Stimulated activated CD8-positive, alpha-beta memory T cell treated with anti-CD3 and anti-CD28 coated beads, Interleukin-7, amount 100 ng/mL, for 24 hours (primary cell): ENCODE data around the gene LUC7L3.
A peak's percentile ranks its signal among the peaks of the same experiment; 100 is the strongest.
"Not testable (repeated sequence)": the region's sequence is repeated elsewhere in the genome, so short reads cannot be mapped to it uniquely, and the experiment has no call there.

Experiments
- DNase-seq: peaks from one replicate; pipeline ENCODE4 v3.0.0-alpha.2; 2020; ENCODE audit warnings: low read depth

Gene LUC7L3, protein sequence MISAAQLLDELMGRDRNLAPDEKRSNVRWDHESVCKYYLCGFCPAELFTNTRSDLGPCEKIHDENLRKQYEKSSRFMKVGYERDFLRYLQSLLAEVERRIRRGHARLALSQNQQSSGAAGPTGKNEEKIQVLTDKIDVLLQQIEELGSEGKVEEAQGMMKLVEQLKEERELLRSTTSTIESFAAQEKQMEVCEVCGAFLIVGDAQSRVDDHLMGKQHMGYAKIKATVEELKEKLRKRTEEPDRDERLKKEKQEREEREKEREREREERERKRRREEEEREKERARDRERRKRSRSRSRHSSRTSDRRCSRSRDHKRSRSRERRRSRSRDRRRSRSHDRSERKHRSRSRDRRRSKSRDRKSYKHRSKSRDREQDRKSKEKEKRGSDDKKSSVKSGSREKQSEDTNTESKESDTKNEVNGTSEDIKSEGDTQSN

DNA sequence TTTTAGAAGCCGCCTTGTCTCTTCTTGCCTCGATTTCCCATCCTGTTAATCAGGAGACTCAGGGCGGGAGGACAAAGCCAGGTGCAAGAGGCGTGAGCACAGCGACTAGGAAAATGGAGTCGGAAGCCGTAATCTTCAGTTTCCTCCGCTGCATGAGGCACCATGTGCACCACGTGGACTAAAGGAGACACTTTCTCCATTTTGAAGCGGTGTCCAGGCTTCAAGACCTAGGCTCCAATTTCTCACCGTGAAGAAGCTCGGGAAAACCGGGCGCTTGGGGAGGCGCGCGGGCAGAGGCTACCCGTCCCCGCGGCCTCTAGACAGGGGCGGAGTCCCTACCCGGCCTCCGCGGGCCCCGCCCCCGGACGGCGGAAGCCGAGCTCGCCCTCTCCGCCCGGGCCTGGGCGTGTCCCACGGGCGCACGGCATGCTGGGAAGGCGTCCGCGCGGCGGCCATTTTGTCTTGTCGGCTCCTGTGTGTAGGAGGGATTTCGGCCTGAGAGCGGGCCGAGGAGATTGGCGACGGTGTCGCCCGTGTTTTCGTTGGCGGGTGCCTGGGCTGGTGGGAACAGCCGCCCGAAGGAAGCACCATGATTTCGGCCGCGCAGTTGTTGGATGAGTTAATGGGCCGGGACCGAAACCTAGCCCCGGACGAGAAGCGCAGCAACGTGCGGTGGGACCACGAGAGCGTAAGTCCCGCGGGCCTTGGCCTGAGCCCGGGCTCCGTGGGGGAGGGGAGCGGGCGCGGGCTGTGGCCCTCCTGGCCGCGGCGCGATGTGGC lies at the start of gene LUC7L3:
Gene LUC7L3 (plus strand): TSS at position 460 of the 780 bp plus-strand sequence. CDS start 130 bp downstream, at position 590.
- DNase-seq, result peak; percentile 79

DNA sequence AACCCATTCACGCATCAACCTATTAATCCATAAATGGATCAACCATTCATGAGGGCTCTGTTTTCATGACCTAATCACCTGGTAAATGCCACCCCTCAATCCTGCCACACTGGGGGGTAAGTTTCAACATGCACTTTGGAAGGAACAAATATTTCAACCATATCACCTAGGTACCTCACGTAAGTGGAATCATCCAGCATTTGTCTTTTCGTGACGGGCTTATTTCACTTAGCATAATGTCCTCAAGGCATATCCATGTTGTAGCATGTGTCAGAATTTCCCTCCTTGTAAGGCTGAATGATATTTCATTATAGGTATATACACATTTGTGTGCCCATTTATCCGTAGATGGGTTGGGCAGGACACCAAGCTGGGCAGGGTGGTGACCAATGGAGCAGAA lies 47.3 kb upstream of the LUC7L3 start:
- DNase-seq, result no peak

- DNase-seq, result no peak
These were observed 46.4 kb upstream of the LUC7L3 start for GRCh38 chr17:50672831-50673551.

DNA sequence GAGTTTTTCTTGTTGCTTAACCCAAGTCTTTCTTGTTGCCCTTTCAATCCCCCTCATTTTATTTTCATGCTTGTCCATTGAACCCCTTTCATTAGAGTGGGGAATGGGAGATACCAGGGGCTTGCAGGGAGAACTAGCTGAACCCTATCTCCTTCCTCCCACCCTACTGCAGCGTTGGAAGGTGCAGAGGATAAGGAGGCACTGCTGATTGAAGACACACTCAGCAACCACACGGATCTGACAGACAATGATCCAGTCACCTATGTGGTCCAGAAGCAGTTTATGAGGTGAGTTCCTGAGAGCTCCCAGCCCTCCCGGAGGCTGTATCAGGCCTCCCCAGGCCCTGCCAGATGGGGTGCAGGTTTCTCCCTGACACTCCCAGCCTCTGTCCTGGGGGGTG lies 44.2 kb upstream of the LUC7L3 start:
- no peak for DNase-seq

DNA sequence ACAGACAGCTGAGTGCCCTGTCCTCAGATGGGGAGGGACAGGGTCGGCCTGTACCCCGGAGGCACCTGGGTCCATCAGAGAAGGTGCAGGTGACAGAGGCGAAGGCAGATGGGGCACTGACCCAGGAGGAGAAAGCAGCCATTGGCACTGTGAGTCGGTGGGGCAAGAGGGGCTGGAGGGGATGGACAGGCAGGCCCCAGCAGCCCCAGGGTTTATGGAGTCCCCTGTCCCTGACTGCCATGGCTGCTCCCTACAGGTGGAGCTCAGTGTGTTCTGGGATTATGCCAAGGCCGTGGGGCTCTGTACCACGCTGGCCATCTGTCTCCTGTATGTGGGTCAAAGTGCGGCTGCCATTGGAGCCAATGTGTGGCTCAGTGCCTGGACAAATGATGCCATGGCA lies 43.8 kb upstream of the LUC7L3 start:
- no peak for DNase-seq

DNA sequence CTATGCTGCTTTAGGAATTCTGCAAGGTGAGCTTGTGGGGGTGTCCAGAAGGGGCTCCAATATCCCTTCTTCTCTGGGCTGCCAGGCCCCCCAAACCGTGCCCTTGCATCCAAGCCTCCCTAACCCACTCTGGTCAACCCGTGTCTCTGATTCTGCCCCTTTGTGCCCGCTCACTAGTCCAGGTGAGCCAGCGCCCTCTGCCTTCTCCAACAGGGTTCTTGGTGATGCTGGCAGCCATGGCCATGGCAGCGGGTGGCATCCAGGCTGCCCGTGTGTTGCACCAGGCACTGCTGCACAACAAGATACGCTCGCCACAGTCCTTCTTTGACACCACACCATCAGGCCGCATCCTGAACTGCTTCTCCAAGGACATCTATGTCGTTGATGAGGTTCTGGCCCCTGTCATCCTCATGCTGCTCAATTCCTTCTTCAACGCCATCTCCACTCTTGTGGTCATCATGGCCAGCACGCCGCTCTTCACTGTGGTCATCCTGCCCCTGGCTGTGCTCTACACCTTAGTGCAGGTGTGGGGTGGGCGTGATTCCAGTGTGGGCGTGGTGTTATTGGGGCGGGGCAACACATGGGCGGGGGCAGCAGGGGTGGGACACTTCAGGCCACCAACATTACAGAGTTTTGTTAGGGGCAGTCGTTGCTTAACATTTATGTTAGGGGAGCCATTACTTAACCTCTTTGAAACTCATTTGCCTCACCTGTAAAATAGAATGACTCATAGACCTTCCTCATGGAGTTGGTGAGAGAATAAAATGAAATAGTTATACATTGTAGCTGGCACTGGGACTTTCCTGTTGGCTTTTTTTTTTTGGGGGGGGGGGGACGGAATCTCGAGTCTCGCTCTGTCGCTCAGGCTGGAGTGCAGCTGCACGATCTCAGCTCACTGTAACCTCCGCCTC lies 43.1 kb upstream of the LUC7L3 start:
- no peak for DNase-seq

- DNase-seq, result no peak
These were observed 41.5 kb upstream of the LUC7L3 start for GRCh38 chr17:50677851-50678375.

DNA sequence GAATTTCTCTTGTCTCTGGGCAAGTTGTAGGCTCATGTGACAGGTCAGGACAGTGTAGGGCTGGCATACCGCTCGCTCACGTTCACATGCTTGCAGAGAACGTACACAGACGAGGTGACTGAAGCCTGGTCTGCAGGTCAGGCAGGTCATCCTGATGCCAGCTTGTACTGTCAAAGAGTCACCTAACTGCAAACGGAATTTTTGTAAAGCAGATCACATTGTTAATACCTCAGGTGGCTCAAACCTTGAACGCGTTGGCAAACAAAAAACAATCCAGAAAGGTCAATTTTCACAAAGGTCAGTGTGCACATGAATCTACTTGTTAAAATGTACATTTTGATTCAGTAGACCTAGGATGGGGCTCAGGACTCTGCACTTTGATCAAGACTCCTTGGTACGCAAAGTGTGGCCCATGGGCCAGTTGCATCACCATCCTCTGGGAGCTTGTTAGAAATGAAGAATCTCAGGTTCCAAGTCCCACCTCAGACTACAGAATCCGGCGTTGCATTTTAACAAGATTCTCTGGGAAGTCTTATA lies 40.3 kb upstream of the LUC7L3 start:
- DNase-seq, result no peak

DNA sequence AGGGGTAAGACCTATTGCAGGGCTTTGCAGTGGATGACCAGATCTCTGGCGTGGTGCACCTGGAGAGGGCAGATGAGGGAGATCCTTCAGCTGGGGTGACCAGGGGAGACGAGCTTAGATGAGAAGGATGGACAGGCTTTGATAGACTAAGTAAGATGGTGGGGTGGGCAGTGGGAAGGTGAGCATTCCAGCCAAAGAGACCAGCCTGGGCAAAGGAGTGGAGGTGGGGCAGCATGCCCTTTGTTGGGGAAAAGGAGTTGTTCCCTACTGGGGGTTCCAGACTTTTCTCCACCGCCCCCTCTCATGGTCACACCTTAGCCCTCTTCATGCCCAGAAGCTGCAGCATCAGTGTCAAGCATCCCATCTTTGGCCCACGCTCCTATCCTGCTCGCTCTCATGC lies 39.3 kb upstream of the LUC7L3 start:
- no peak for DNase-seq

DNA sequence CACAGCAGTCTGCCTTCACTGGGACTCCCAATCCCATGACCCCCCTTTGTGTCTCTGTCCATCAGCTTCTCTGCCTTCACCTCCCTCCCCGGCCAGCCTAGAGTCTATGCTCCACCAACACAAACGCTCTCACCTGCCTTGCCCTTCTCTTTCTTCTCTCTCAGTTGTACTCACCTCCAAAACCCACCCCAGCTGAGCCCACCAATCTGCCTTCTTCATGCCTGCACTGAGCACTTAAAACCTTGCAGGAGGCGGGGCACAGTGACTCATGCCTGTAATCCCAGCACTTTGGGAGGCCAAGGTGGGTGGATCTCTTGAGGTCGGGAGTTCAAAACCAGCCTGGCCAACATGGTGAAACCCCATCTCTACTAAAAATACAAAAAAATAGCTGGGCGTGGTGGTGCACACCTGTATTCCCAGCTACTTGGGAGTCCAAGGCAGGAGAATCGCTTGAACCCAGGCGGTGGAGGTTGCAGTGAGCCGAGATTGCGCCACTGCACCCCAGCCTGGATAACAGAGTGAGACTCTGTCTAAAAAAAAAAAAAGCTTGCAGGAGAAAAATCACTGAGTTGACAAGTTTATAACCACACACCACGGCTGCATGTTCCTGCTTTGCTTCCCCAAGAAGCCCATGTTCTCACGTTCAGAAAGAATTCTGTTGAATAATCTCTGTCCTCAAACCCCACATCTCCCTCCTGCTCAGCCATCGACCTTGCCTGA lies 38.7 kb upstream of the LUC7L3 start:
- not testable (repeated sequence) for DNase-seq

DNA sequence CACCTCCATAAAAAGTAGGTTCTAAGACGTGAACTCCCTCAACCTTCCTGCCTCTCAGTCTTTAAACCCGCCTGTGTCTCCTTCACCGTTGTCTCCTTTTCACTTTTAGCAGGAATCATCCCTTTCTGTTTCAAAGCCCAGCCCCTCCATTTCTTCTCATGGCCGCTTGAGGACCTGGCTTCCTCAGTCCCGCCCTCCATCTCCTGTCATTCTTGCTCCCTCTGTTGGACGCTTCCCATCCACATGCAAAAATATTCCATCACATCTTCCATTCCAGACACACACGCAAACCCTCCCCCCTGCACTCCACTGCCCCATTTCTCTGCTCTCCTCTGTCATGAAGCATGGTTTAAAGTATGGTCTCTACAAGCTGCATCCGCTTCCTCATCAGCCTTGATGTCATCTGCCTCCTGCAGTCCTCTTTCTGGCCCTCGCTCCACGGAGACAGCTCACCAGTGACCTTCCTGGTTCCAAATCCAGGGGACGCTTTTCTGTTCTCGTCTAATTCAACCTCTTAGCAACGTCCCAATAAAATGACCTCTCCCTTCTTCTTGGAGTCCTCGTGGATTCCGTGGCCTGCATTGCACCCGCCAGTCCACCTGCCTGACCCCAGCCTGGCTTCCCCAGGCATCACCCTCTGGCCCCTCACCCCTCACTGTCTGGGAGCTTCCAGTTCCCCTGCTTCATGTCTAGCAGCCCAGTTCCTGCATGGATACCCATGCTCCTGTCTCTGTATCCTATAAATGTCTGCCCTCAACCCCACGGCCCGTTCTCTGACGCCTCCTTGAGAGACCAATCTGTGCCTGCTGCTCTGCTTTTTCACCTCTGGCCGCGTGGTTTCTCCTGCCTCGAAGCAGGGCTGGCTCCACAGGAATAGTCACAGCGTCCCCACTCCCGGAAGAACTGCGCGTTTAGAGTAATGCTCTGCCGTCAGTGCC lies 37.9 kb upstream of the LUC7L3 start:
- DNase-seq, result no peak

DNA sequence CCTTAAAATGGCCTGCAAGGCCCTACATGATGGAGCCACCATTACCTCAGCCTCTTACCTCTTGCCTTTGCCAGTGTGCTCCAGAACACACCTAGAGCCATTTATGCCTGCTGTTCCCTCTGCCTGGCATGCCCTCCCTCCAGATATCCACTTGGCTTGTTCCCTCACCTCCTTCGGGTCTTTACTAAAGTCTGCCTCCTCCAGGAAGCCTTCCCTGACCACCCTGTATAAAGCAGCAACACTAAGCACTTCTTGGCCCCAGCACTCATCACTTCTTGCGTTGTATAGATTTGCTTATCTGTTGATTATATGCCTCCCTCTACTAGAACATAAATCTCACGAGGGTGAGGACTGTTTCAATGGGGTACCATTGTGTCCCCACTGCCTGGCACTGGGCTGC lies 37.0 kb upstream of the LUC7L3 start:
- DNase-seq, result no peak

- DNase-seq, result no peak
These were observed 36.5 kb upstream of the LUC7L3 start for GRCh38 chr17:50682938-50683337.

DNA sequence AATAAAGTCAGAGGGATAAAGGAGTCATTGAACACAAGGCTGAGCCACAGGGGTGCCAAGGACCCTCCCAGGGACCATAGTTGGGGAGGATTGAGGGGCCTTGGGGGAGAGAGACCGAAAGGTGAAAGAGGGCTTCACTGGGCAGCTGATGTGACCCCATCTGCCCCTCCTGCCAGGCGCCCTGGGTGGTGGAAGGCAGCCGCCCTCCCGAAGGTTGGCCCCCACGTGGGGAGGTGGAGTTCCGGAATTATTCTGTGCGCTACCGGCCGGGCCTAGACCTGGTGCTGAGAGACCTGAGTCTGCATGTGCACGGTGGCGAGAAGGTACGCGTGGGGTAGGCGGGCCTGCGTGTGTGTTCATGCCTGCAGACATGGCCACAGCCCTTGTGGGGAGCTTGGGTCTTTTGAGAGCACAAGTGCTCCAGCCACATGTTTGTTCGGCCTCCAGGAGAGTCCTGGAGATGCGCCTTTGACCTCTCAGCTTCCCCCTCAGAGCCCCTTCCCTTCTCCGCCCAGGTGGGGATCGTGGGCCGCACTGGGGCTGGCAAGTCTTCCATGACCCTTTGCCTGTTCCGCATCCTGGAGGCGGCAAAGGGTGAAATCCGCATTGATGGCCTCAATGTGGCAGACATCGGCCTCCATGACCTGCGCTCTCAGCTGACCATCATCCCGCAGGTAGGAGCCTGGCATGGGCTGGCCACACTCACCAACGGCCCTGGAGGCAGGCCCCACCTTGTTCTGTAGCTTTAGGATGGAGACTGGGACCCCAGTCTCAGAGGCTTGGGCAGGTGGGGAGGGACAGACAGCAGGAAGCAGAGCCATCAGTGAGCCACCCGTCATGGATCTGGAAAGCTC lies 35.7 kb upstream of the LUC7L3 start:
- no peak for DNase-seq

DNA sequence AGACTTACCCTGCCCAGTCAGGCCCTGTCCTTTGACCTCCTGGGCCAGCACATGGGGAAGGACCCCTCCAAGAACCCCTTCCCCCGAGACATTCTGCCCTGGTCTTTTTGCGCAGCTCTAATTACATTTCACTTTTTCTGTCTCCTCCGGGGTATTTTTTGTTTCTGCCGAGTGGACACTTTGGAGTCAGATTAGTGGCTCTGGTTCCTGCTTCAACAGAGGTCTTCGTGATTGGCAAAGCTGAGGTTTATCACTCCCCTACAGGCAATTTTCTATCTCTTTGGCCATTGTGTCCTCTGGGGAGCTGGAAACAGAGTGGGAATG lies 35.2 kb upstream of the LUC7L3 start:
- DNase-seq, result no peak

DNA sequence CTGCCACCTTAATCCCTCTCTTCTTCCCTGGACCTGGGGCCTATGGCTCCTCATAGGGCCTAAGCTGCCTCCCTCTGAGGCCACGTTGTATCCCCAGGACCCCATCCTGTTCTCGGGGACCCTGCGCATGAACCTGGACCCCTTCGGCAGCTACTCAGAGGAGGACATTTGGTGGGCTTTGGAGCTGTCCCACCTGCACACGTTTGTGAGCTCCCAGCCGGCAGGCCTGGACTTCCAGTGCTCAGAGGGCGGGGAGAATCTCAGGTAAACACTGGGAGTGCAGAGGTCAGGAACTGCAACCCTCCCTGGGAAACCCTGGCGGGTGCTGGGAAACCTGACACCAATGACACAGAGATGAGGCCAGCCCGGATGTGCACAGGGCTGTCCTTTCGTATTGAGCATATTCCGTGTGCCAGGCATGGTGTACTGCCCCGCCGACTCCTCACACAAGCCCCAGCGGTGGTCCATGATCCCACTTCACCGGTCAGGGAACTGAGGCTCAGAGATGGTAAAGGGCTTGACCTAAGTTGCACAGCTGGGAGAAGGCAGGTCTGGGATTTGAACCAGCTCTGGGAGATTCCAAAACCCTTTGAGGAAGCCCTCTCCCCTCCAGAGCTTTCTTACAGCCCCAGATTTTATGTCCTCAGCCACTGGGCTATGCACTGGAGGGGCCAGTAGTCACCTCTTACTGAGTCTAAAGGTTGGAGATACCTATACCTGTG lies 34.6 kb upstream of the LUC7L3 start:
- DNase-seq, result no peak

- DNase-seq, result no peak
These were observed 34.1 kb upstream of the LUC7L3 start for GRCh38 chr17:50685334-50685665.
